SU-DHL-6 (cell line): ENCODE results near the gene SH2D3A.

Experiments used
- CTCF ChIP-seq: fragments of 200-600 bp; sonication (generic); IDR thresholded peaks from one replicate; pipeline ENCODE4 v1.5.1; 2017; ENCODE audit warnings: antibody characterized with exemption, mild to moderate bottlenecking, low read length, moderate library complexity; ENCODE audit not compliant: insufficient read depth, poor library complexity, severe bottlenecking
- EZH2phosphoT487 ChIP-seq: fragments of 200-600 bp; sonication (generic), shearing (Covaris generic); conservative IDR thresholded peaks from 2 replicates; pipeline ENCODE4 v1.6.1; 2018; ENCODE audit warnings: mild to moderate bottlenecking, antibody characterized with exemption, low read length, moderate library complexity, mixed read lengths

DNA sequence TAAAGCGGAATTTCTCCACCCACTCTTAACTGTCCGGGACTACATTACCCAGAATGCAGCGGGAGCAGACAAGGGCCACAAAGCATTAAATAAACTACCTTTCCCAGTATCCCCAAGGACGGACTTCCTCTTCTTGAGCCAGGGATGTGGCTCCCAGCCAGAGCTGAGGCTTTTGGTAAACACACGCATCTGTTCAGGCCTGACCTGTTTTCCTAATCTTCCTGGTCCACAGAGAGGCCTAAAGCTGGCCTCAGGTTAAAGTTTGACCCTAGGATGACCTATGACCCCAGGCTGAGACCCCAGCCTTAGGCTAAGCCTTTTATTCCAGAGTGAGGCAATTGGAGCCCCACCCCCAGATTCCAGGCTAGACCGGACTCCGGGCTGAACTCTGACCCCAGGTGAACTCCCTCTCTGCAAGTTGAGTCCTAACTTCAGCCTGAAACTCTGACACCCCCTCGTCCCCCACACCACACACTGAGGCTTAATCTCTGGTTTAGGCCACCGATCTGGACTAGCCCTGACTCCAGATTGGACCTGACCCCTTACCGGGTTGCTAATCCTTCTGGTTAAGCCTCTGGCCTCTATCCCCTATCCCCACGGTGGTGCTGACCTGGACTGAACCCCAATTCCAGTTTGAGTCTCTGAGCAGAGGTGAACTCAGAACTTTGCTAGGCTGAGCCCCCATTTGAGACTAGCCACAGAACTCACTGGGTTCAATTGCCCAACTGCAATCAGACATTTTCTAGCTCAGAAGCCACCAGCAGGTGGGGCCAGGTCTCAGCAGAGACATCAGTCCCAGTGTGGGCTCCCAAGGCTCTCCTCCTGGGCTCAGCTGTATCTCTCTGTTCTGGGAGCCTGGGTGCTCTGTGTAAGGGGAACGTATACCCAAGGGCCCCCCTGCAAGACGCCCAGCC, 29.1 kb downstream of the SH2D3A start:
- TF ChIP-seq CTCF (peak; percentile 72), EZH2phosphoT487 (no peak)
